Subcutaneous adipose tissue (tissue), 4 donors: ENCODE data around the gene KLF11. TPM values are rescaled to one million over a fixed set of nuclear protein-coding genes. Genes with fewer than 3 reads are reported as not detected.

Source experiments
- total RNA-seq, 4 donors: library from RNA; depleted of rRNA; stranded (reverse); fragments of >200 nt; gene quantifications; one replicate each; pipeline ENCODE4 v1.1.0, GENCODE V29; 2016
- TF ChIP-seq, protein P1 (sequence below): fragments of 450-650 bp; IDR thresholded peaks from one replicate; pipeline ENCODE4 v1.5.1; 2016; ENCODE audit warnings: low read depth, mild to moderate bottlenecking, control low read depth, antibody characterized with exemption, moderate library complexity

KLF11 gene
- total RNA-seq: 10 to 100 TPM; 24.2 to 47.9 (median 30.6) TPM

DNA sequence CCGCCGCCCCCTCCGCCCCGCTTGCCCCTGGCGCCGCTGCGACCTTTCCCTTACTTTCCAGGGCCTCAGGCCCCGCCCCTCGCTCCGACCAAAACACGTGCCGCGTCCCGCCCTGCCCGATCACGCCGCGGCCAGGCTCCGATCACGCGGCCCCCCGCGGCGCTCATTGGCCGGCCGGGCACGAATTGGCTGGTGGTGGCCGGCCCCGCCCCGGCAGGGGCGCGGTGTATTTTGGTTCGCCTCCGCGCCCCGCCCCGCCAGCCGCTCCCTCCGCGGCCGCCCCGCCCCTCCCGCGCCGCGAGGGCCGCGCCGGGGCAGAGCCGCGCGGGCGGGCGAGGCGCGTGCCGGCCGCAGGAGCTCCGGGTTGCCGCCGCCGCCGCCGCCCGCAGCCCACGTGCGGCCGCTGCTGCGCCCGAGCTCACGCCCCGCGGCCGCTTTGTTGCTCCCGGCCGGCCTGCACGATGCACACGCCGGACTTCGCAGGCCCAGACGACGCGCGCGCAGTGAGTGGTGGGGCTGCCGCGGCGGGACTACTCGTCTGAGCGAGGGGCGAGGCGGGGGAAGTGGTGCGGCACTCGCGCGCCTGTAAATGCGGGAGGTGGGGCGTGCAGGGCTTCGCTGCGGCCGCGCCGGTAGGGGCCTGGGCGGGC, at the start of gene KLF11:
KLF11 (plus strand) TSS at position 295 of the 650 bp plus-strand sequence; CDS start at position 462, 167 bp downstream.
- TF ChIP-seq, protein P1, sequence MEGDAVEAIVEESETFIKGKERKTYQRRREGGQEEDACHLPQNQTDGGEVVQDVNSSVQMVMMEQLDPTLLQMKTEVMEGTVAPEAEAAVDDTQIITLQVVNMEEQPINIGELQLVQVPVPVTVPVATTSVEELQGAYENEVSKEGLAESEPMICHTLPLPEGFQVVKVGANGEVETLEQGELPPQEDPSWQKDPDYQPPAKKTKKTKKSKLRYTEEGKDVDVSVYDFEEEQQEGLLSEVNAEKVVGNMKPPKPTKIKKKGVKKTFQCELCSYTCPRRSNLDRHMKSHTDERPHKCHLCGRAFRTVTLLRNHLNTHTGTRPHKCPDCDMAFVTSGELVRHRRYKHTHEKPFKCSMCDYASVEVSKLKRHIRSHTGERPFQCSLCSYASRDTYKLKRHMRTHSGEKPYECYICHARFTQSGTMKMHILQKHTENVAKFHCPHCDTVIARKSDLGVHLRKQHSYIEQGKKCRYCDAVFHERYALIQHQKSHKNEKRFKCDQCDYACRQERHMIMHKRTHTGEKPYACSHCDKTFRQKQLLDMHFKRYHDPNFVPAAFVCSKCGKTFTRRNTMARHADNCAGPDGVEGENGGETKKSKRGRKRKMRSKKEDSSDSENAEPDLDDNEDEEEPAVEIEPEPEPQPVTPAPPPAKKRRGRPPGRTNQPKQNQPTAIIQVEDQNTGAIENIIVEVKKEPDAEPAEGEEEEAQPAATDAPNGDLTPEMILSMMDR: no peak

DNA sequence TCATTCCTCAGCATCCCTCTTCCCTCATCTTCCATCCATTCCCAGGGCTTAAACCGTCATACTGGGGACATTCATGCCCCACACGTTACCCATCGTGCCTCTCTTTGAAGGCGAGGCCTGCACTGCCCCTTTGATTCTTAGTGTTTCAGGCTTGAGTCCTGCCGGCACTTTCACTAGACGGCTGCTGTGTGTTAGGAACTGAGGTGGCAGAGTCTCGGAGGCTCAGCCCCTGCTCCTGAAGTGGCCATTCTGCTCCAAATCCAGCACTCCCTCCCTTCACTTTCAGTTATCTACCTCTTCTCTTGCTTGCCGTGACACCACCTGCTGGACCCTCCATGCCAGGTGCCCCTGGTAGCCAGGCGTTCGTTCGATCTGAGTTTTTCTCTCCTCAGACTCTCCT, 48.9 kb upstream of the KLF11 start:
- TF ChIP-seq, protein P1: no peak

DNA sequence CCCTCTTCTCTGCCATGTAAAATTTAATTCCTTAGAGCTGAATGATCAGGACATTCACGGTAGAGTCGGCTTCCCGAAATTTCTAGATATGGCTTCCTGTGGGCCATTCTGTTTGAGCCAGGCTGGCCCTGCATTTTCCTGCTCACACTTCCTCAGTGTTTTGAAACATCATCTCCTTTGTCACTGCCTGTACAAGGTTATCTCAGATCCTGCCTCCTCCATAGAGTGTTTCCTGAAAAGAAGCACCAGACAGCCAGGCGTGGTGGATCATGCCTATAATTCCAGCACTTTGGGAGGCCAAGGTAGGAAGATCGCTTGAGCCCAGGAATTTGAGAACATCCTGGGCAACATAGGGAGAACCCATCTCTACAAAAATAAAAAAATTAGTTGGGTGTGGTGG, 48.3 kb upstream of the KLF11 start:
- TF ChIP-seq, protein P1: no peak

- TF ChIP-seq, protein P1: no peak
Measured at GRCh38 chr2:9996321-9996720, 47.0 kb upstream of the KLF11 start.

GRCh38 chr2:9997936-9998335, 45.4 kb upstream of the KLF11 start:
- TF ChIP-seq, protein P1: no peak

DNA sequence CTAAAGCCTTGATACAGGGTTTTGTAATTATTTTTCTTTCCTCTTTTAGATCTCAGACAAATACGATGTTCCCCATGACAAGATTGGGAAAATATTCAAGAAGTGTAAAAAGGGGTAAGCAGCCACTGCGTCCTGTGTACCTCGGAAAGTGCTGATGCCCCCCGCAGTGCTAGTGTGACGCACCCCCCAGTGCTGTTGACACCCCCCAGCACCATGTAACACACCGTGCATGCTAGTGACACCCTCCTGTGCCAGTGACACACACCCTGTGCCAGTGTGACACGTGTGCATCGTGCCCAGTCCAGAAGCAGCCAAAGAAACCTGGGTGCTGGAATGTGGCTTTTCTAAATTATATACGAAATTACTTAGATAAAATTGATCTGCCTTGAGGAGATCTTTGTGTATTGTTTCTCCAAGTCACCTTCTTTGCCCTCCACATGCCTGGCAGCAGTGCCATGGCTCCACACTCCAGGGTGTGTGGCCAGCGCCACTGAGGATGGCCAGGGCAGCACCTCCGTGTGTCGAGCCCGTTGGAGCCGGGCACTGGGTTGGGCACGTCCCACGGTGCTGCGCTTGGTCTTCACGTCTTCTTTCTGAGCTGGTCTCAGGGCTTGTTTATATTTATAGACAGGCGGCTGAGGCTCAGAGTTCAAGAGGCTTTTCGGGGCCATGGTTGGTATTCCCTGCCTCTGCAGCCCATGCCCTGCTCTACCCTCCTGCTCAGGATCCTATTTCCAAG, 44.3 kb upstream of the KLF11 start:
- TF ChIP-seq, protein P1: no peak

- TF ChIP-seq, protein P1: no peak
Measured at GRCh38 chr2:9999693-10000092, 43.7 kb upstream of the KLF11 start.
